SKM-1 (cell line): ENCODE results near the gene TSPOAP1.
"Not testable (repeated sequence)": the region's sequence is repeated elsewhere in the genome, so short reads cannot be mapped to it uniquely, and the experiment has no call there.

Source experiments
- DNase-seq: peaks from one replicate; lab custom pipeline; 2025; ENCODE audit not compliant: unreplicated experiment; lab: John Stamatoyannopoulos, UW

Gene TSPOAP1

GRCh38 chr17:58341136-58341860, 12.7 kb upstream of the TSPOAP1 start:
- not testable (repeated sequence) for DNase-seq

GRCh38 chr17:58340405-58340876, 11.8 kb upstream of the TSPOAP1 start:
- no peak for DNase-seq

DNA sequence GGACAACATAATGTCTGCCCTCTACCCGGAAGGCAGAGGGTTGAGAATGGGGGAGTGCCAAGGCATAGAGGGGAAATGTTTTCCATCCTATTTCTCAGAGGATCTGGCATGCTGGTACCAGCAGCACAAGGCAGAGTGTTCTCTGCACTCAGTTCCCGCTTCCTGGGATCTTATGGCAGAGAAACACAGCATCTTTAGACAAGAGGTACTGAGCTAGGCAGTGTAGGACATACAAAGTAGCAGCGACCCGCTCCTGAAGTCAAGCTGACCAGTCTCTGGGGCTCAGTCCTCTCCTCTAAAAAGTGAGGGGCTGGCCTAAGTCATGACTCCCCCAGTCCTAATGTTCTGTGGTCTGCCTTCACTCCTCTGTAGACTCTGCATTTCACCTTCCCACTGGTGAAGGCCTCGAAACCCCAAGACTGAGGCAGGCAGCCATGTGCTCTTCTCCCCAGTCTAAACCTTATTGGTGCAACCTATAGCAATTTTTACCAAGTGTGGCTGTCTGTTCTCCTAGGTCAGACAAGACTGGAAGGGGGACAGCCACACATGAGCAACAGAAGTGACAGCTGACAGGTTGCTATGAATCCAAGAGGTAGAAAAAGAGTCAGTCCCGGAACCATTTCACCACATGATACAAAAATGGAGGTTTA, 11.3 kb upstream of the TSPOAP1 start:
- DNase-seq = no peak

GRCh38 chr17:58338841-58339754, 10.5 kb upstream of the TSPOAP1 start:
- peak; percentile 70 for DNase-seq

DNA sequence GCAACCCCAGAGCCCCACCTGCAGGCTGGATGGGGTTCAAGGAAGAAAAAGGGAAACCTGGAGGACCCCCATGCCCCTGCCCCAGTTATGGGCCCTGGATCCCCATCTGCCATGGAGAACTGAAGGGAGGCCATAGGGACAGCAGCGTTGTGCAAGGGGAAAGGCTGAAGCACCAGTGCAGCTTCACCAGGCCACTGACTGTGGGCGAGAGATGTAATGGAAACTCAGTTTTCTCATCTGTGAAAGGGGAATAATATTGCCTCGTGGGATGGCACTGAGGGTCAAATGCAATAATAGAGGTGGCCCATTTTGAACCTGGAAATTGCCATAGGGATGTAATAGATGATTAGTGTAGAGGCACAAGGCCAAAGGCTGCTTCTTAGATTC, 9.9 kb upstream of the TSPOAP1 start:
- no peak for DNase-seq

DNA sequence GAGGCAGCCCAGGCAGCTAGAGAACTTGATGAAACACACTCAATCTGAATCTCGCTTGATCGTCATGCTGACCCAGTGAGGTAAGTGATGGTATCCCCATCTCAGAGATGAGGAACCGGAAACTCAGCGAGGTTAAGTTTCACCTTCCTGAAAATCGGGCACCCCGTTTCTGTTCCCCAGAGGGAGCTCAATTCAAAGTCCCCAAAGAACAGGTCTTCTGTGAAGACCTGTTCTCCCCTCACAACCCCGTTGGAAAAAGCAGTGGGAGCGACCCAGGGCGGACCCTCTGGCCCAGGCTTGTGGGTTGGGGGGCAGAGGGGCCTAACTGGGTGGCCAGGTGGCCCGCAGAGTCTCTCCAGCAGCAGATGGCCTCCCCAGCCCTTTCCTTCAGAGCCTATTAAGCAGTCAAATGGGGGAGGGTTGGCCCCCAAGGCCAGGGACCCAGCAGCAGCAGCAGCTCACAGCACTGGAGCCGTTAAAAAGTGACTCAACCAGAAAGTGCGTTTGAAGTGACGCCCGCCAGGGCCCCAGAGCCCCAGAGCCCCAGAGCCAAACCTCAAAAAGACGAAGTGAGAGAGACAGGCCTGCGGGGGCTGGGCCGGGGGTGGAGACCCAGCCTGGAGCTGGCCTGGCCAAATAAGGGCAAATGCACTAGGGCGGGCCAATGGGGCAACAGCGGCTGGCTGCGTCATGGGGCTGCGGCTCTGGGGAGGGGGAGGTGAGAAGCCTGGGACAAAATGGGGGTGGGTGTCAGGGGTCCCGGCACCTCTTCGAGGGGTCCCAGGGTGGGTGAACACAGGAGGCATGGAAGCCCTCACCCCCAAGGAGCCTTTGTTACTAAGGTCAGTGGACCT, 9.2 kb upstream of the TSPOAP1 start:
- DNase-seq = peak; percentile 93

DNA sequence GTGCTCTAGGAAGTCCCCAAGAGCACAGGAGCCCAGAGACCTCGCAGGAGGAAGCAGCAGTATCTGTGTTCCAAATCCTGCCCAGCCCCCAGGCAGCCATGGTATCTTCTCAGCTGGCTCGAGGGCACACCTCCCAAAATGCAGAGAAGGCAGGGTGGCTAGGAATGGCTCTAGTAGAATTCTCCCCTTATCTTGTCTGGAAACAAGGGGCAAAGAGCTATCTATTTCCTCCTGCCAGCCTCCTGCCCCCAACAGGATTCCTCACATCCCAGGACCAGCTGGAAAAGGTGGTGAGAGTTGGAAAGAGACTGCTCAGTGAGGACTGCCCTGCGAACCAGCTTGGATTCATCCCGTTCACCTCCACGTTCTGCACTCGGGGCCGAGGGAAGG, 8.6 kb upstream of the TSPOAP1 start:
- no peak for DNase-seq

- no peak for DNase-seq
Measured at GRCh38 chr17:58336456-58337209, 8.0 kb upstream of the TSPOAP1 start.

DNA sequence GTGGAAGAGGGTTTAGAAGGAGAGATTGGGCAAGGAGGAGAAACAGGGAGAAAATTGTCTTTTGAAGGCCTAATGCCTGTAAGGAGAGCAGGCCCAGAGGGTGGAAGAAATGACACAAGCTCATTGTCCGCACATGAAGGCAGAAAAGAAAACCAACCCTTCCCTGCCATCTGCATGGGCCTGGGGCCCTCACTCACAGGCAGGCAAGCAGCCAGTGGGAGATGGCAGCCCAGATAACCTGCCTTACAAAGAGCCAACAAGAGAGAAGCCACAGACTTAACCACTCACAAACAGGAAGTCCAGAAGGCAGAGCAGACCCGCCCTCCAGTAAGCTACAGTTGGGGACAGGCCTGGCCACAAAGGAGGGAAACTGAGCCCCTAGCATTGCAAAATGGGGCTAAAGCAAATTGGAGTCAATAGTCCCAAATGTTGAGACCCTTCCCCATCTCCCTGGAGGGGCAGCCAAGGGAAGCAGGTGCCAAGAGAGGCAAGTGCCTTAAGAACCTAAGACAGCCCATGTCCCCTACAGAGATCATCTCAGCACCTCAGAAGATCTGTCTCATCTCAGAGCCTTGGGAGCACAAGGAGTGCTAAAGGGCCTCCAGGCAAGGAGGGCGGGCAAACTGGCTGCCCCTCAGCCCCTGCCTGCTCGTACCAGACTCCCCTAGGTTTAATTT, 7.3 kb upstream of the TSPOAP1 start:
- peak; percentile 90 for DNase-seq

GRCh38 chr17:58335061-58335731, 6.6 kb upstream of the TSPOAP1 start:
- DNase-seq = no peak

DNA sequence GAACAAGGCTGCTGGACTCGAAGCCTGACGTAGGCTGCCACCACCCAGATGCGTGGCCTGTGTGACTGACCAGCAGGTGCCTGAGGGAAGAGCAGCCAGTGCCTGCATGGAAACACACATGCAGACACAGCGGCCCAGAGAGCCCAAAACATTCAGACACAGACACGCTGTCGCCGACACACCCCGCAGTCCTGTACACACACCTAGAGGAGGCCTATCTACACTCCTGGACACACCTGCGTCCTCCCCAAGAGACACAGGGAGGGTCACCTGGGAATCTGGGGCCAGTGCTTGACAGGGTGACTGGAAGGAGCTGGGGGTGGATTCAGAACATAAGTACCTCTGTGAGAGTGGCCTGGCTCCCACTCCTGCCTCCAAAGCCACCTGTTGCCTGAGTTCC, 6.1 kb upstream of the TSPOAP1 start:
- no peak for DNase-seq

- no peak for DNase-seq
Measured at GRCh38 chr17:58334256-58334655, 5.7 kb upstream of the TSPOAP1 start.

DNA sequence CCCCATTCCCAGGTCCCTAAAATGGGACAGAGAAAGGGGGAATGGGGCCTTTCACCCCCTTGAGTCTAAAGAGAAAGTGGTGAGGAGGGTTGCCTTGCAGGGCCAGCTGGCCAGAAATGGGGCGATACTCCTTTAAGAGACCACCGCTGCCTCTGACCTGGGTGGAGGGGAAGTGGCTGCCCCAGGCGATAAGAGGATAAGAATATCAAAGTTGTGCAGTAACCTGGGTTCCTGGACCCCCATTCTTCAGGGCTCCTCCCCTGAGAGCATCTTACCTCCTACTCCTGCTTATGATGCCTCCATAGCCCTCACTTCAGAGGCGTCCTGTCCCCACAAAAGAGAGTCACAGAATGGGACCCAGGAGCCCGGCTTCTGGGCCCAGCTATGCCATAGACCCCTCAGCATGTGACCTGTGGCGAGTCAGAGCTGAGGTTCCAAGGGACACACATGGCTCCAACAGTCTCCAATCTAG, 5.2 kb upstream of the TSPOAP1 start:
- DNase-seq = no peak

GRCh38 chr17:58332778-58333735, 4.5 kb upstream of the TSPOAP1 start:
- DNase-seq = no peak

- DNase-seq = peak; percentile 89
Measured at GRCh38 chr17:58331815-58332777, 3.5 kb upstream of the TSPOAP1 start.

DNA sequence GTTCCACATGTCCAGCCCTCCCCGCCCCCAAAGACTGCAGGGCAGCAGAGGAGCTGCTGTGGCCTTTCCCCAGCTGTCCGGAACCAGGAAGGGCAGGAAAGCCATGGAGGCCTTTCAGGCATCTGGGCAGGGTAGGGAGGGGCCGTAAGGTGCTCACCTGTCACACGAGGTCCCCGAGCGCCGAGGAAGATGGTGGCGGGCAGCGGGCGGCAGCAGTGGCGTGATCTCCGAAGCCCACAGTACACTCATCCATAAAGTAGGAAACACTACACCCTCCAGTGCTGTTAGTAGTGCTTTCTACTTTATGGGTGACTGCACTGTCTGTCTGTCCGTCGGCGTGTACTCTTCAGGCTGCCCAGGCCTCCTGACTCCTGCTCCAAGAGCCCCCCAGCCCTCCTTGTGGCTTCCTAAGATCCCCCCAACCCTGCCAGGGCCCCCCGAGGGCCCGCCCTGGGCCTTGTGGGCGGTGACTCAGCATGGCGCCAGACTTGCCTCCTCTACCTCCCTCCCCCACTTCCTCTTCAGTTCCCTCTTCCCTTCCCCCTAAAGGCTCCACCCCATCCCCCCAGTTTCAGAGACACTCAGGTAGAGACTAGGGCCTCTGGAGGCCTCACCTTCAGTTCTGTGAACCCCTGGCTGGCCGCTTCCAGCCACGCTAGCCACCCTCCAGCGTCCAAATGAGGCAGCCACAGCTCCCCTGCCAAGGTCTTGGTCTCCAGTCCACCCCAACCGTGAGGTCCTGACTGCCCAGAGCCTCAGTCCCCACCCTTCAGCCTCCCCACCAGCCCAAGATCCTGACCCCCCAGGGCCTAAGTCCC, 2.6 kb upstream of the TSPOAP1 start:
- peak; percentile 55 for DNase-seq
